Hindlimb muscle (tissue), 1 donor: ENCODE data around the gene MLKL. TPM values are rescaled to one million over a fixed set of nuclear protein-coding genes. Genes with fewer than 3 reads are reported as not detected.

Source experiments
- DNase-seq: peaks from one replicate; pipeline ENCODE4 v3.0.0-alpha.2; 2013
- polyA plus RNA-seq: library from polyadenylated mRNA; unstranded; fragments of 120-200 nt; gene quantifications from one replicate; pipeline ENCODE4 v1.2.1, GENCODE V29; 2013; ENCODE audit not compliant: insufficient read length

The MLKL gene
- polyA plus RNA-seq, 1 donor = 4.6 TPM

DNA sequence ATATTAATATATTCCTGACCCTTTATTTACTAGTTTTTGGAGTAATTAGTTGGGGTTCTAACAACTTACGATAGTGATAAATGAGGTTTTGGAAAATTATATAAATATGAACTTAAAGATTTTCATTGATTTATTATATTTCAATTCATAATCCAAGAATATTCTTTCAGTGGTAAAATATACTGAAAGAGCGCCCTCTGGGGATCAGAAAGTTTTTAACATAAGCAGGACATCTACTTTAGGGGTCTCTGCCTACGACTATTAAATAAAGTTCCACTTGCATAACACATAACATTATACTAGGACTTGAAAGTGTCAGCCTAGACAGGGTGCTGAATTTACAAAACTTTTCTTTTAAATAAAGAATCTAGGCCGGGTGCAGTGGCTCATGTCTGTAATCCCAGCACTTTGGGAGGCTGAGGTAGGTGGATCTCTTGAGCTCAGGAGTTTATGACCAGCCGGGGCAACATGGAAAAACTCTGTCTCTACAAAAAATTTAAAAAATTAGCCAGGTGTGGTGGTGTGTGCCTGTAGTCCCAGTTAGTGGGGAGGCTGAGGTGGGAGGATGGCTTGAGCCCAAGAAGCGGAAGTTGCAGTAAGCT lies 49.6 kb downstream of the MLKL start:
- DNase-seq = no peak

DNA sequence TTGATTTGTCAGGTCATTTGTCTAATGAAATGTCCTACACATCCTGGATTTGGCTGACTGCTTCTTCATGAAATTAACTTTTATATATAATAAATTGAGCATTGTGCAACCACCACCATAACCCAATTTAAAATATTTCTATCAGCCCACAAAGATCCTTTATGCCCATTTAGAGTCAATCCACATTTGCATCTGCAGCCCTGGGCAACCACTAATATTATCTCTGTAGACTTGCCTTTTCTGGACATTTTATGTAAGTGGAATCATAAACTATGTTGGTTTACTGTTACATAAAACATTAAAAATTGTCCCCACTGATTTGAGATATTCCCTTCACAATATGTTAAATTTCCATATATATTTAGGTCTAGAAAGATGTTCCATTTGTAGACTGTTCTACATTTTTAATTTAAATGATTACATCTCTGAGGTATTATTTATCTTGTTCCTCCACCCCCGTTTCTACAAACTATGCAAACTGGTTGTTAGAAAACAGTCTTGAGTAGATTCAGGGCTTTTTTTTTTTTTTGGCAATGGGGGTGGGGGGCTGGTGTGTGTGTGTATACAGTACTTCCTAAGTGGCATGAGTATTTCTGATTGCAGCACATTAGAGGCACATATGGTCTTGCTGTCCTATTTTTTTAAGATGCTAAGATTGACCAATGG lies 50.7 kb downstream of the MLKL start:
- no peak for DNase-seq

DNA sequence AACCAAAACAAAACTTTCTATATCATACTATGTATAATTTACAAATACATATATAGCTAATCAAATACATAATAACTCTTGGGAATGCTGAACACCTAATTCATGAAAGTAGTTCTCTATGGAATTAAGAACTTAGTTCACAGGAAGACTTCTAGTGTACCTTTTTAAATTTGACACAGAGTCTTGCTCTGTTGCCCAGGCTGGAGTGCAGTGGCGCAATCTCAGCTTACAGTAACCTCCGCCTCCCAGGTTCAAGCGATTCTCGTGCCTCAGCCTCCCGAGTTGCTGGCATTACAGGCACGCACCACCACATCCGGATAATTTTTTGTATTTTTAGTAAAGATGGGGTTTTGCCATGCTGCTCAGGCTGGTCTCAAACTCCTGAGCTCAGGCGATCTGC lies 58.7 kb downstream of the MLKL start:
- DNase-seq = no peak

DNA sequence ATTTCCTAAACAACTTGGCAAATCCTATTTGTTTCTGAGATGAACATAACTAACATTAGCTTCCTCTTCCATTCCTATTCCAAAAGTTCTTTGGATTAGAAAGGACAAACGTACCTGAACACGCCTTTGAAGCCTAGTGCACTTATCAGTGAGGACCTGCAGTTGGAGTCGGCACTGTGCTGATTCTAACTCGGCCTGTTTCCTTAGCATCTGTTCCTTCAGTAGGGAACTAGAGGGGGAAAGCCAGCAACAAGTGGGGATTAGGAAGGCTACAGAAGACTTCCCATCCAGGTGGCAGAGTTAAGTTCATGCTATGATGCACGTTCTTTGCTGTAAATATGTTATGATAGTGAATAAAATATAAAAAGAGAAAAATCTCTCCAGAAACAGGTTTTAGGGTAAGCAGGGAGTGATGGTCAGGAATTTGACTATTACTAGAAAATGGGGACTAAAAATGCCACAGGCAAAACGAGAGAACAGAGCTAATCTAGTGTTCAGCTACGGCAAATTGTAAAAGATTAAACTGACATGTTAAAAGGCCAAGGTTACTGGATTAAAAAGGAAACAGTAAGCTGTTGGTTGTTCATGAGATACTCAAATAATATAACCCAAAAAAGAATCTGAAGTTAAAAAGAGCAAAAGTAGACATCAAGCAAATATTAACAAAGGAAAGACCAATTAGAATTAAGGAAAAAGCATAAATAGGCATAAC lies 62.8 kb downstream of the MLKL start:
- no peak for DNase-seq

DNA sequence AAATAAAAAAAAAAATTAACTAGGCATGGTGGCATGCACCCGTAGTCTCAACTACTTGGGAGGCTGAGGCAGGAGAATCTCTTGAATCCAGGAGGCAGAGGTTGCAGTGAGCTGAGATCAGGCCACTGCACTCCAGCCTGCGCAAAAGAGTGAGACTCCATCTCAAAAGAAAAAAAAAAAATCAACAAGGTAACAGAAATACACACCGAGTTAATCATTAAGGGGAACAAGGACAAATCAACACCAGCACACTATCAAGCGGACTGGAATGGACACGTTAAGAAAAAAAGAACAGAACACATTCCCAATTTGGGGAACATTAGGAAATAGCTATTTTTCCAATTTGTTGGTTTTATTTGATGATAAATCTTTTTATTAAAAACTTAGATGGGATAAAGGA lies 65.4 kb downstream of the MLKL start:
- no peak for DNase-seq

DNA sequence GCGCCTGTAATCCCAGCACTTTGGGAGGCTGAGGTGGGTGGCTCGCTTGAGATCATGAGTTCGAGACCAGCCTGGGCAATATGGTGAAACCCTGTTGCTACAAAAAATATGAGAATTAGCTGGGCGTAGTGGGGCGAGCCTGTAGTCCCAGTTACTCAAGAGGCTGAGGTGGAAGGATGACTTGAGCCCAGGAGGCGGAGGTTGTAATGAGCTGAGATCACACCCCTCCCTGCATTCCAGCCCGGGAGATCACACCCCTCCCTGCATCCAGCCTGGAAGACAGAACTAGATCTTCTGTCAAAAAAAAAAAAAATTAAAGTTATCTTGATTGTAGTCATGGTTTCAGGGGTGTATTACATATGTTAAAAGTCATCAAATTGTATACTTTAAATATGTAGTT lies 67.0 kb downstream of the MLKL start:
- no peak for DNase-seq

DNA sequence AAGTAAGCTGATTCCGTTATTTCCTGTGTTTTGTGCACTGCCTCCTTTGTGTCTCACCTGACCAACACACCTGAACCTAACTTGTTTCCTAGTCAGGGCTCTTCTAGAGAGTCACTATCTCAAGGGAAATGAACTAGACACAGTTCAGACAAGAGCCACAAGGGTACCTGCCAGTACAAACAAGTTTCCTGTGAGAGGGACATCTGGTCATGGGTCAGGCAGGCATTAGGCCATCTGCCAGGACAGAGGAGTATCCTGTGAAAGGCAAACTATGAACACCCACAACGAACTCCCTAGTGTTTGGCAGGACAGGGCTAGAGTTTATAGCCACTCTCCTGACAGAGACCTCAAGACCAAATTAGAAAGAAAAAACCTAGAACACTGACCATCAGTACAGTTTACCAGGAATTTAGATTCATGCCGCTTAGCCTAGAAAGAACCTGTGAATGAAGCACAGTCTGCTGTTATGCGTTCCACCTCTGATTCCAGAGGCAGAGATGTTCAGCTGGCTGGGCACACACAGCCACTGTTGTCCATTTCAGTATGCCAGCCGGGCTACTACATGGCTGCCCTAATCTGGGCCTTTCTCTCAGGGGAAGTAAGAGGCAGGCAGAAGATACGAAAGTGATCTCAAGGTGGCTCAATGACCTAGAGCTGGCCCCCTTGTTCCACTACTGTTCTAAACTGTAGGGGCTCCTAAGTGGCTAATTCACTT lies 73.0 kb downstream of the MLKL start:
- no peak for DNase-seq

DNA sequence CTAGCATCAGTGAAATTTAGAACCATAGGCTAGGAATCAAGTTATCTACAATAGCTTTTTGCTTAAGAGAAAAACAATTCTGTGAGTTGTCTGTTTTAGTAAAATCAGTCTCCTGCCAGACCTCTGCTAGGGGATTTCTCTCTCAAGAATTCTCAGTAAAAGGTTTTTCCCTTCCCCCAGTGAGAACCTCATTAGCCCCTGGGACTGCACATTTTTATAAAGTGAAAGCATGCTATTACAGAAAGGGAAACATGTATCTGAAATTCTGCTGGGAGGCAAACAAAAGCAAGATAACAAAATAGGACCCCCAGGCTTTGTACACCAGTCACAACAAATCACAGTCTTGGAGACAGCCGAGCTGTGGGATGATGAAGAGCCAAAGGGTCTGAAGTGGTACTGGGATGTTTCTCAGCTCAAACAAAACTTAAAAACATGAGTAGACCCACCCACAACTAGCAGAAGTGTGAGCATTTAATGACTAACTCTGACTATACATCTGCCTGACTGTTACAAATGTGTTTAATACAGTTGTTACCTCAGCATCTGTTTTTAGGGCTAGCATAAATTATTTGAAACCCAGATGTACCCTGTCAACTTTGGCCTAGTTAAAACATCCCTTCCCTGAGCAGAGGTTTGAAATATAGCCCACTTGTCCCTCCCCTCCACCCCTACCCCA lies 73.8 kb downstream of the MLKL start:
- no peak for DNase-seq

DNA sequence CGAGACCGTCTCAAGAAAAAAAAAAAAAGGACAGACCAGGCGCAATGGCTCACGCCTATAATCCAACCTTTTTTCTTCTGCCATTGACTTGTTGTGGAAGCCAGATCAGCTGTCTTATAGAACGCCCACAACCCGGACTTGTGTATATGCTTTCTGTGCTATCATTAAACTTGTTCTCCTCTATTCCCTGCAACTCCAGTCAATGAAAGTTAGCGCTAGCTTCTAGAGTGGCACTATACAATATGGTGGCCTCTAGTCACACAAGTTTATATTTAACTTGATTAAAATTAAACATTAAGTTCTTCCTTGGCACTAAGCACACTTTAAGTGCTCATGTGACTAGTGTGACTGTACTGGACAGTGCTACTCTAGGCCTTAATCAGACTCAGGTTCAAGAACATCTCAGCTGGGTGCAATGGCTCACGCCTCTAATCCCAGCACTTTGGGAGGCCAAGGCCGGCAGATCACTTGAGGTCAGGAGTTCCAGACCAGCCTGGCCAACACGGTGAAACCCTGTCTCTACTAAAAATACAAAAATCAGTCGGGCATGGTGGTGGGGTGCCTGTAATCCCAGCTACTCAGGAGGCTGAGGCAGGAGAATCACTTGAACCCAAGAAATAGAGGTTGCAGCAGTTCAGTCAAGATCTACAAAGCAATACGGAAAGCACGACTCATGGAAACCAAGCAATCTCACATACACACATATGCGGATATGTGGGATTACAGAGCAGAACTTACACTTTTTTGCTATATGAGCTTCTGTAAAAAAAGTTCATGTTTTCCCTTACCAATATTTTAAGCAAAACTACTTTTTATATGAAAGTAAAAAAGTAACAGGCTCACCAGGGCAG lies 74.9 kb downstream of the MLKL start:
- no peak for DNase-seq

DNA sequence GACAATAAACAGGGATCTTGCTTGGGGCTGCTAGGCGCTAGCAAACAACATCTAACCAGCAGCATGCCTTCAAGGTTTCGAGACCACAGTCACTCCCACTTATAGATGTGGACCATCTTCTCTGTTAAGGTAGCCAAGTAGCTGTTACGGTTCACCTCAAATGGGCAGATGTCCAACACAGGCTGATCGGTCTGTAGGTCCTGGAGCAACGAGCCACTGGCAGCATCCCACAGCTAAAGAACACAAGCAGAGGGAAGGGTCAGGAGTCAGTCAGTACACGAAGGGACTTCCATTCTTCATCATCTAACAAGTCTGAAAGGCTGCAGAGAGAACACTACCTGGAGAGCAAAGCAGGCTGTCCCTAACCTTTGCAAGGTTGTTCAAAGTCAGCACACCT lies 76.8 kb downstream of the MLKL start:
- no peak for DNase-seq

DNA sequence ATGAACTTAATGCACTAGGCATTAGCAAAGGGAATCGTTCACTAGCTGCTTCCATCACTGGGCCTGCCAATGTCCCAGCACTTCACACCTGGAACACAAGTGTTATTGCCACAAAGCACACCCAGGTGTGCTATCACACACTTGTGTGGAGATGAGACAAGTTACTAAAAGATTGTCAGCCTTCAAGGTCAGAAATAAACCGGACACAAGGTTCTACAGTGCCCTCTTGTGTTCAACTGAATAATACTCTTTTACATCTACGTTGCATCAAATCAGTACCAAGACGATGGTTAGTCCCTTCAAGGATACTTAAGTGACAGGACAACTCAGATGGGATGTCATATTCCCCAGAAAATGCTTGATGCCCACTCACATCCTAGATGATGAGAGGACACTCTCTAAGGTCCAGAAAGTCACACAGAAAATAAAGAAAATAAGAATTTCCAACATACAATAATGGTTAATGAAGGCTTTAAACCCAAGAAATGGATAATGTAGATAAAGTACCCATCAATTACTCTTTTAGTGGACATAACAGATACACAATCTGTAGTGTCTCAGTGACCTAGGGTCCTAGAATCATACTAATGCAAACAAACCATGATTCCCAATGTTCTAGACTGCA lies 77.3 kb downstream of the MLKL start:
- DNase-seq = peak; percentile 31

DNA sequence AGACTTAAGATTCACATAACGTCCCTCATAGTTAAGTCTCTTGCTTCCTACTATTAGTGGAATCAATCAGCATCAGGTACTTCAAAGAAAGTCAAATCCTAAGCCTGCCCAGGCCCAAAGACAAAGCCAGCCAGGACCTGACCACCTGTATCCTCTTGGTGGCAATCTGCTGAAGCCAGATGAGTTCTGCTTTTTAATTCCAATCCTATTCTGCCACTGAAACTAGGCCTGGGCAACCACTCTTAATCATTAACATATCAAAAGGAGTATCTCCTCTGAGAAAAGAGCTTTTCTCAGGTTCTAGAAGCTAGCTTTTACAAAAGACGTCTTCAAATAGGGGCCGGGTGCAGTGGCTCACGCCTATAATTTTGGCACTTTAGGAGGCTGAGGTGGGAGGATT lies 78.7 kb downstream of the MLKL start:
- no peak for DNase-seq

Other genes with a start within 250 kb of the MLKL start
- gene GLG1, start 93.7 kb downstream of the MLKL start, polyA plus RNA-seq = 121 TPM
- gene RFWD3, start 34.0 kb downstream of the MLKL start, polyA plus RNA-seq = 13.0 TPM
- 0.22 TPM for gene FA2H, start 74.0 kb upstream of the MLKL start, polyA plus RNA-seq